ENCODE results near the gene AGPAT4.

DNA sequence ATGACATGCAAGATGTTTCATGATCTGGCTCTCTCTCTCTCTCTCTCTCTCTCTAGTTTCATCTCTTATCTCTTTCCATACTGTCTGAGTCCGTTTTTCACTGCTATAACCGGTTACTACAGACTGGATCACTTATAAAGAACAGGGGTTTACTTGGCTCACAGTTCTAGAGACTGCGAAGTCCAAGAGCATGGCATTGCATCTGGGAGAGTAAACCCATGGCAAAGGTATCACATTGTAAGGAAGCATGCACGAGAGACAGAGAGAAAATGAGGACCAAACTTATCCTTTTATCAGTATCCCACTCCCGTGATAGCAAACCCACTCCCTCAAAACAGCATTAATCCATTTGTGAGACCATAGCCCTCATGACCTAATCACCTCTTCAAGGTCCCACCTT, 7.2 kb upstream of the AGPAT4 start:
- TF ChIP-seq EZH2 (IDR thresholded peaks at IDR 0.05; ENCODE audit: borderline replicate concordance) (no peak), EZH2phosphoT487 (IDR thresholded peaks at IDR 0.05; ENCODE audit: low read depth, severe bottlenecking, unreplicated experiment) (no peak)
- TF ChIP-seq, protein P1, sequence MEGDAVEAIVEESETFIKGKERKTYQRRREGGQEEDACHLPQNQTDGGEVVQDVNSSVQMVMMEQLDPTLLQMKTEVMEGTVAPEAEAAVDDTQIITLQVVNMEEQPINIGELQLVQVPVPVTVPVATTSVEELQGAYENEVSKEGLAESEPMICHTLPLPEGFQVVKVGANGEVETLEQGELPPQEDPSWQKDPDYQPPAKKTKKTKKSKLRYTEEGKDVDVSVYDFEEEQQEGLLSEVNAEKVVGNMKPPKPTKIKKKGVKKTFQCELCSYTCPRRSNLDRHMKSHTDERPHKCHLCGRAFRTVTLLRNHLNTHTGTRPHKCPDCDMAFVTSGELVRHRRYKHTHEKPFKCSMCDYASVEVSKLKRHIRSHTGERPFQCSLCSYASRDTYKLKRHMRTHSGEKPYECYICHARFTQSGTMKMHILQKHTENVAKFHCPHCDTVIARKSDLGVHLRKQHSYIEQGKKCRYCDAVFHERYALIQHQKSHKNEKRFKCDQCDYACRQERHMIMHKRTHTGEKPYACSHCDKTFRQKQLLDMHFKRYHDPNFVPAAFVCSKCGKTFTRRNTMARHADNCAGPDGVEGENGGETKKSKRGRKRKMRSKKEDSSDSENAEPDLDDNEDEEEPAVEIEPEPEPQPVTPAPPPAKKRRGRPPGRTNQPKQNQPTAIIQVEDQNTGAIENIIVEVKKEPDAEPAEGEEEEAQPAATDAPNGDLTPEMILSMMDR (IDR thresholded peaks at IDR 0.05; ENCODE audit: poor library complexity) = no peak

All from hepatocyte (in vitro differentiated cells).